Measurements from ENCODE around the gene ITPR1. TPM values are rescaled to one million over a fixed set of nuclear protein-coding genes. Genes with fewer than 3 reads are reported as not detected.

The ITPR1 gene
- total and polyA plus RNA-seq, 8 donors = 34.8 to 57.3 (median 42.0) TPM

GRCh38 chr3:4770561-4770960 is 277.4 kb downstream of the ITPR1 start:
- peaks cover 0 to 8% of the 10 kb centered on the region in 2 donors for H3K9me3 ChIP-seq
- H3K4me3 ChIP-seq = no peak overlapping the region
- DNase-seq (no peak), ATAC-seq (no peak)
- peaks cover 10 to 31% of the 10 kb centered on the region in 2 donors for H3K4me1 ChIP-seq
- no peak overlapping the region for H3K27ac ChIP-seq
- H3K27me3 ChIP-seq = no peaks in the 10 kb centered on the region
- intact Hi-C loops (cut with DNase I) = no loop called here
- peaks cover 0 to 13% of the 10 kb centered on the region in 2 donors for H3K36me3 ChIP-seq
- TF ChIP-seq CTCF (IDR thresholded peaks at IDR 0.05) = no peak

GRCh38 chr3:4771243-4771642 is 278.1 kb downstream of the ITPR1 start:
- no peak overlapping the region for H3K27ac ChIP-seq
- peaks cover 0 to 4% of the 10 kb centered on the region in 2 donors for H3K9me3 ChIP-seq

DNA sequence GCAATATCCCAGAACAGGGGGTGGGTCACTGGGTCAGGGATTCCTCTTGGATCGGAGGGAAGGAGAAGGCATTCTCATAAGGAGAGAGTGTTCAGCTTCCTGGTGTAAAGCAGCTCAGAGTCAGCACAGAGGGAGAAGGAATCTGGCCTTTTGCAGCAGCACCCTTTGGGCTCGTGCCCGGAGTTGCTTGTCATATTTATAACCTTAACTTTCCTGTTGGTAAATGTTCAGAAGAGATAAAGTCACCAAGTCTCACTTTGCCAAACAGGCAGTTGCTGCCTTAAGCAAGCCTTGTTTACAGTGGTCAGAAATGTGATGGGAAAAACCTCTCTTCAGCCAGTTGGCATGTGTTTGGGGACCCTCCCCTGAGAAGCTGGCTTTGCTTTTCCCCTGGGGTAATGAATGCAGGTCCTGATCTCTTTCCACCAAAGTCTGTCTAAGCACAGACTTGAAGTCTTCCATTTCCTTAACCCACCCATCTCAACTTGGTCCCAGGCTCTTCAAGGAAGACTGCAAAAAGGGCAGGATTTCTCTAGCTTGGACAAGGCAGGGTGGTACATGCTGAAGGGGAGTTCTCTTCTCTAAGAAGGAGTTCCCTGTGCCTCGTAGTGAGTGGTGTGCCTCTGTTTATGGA is 279.1 kb downstream of the ITPR1 start:
- no peak for TF ChIP-seq CTCF (IDR thresholded peaks at IDR 0.05)
- peaks cover 0 to 9% of the 10 kb centered on the region in 2 donors for H3K36me3 ChIP-seq
- H3K4me1 ChIP-seq = peaks cover 10 to 28% of the 10 kb centered on the region in 2 donors
- H3K27ac ChIP-seq = peak overlapping the region; percentile 51 to 59
- H3K27me3 ChIP-seq = no peaks in the 10 kb centered on the region
- peak in 2 of 4 donors; percentile 32 to 64 for DNase-seq
- peak; percentile 87 for ATAC-seq
- H3K4me3 ChIP-seq = no peak overlapping the region
- H3K9me3 ChIP-seq = no peaks in the 10 kb centered on the region
- intact Hi-C loops (cut with DNase I) = no loop called here

More at GRCh38 chr3:4771243-4771642, 278.1 kb downstream of the ITPR1 start:
- DNase-seq (no peak), ATAC-seq (peak; percentile 18)
- H3K4me1 ChIP-seq = peaks cover 10 to 31% of the 10 kb centered on the region in 2 donors
- TF ChIP-seq CTCF (IDR thresholded peaks at IDR 0.05) = no peak
- no peaks in the 10 kb centered on the region for H3K27me3 ChIP-seq
- H3K4me3 ChIP-seq = no peak overlapping the region
- intact Hi-C loops (cut with DNase I) = no loop called here
- H3K36me3 ChIP-seq = peaks cover 0 to 13% of the 10 kb centered on the region in 2 donors

GRCh38 chr3:4772858-4773257 is 279.7 kb downstream of the ITPR1 start:
- Histone ChIP-seq H3K4me1 (peaks cover 10 to 23% of the 10 kb centered on the region in 2 donors), H3K9me3 (no peaks in the 10 kb centered on the region), H3K27me3 (no peaks in the 10 kb centered on the region), H3K4me3 (no peak overlapping the region), H3K27ac (peak overlapping the region; percentile 51 to 59), H3K36me3 (peaks cover 0 to 7% of the 10 kb centered on the region in 2 donors)
- DNase-seq = no peak
- ATAC-seq = no peak
- no peak for TF ChIP-seq CTCF (IDR thresholded peaks at IDR 0.05)
- intact Hi-C loops (cut with DNase I) = no loop called here

DNA sequence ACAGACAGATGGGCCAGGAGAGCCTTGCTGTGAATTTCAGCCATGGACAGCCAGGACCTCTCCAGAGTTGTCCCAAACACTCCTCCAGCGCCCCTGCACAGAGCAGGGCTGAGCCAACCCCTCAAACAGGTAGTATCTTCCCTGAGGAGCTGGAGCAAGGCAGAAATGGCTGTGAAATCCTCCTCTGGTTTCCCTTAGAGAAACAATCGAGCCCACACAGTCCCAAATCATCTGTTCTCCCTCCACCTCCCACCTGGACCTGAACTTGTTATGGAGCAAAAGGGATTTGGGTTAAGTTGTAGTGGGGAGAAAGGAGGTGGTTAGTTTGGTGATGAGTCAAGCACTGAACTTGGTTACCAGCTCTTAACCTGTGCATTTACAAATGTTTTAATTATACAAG is 280.4 kb downstream of the ITPR1 start:
- no peak overlapping the region for H3K27ac ChIP-seq
- no peak for DNase-seq
- no peak overlapping the region for H3K4me3 ChIP-seq
- H3K27me3 ChIP-seq = no peaks in the 10 kb centered on the region
- TF ChIP-seq CTCF (IDR thresholded peaks at IDR 0.05) = no peak
- peaks cover 10 to 23% of the 10 kb centered on the region in 2 donors for H3K4me1 ChIP-seq
- H3K36me3 ChIP-seq = peaks cover 0 to 1% of the 10 kb centered on the region in 2 donors
- H3K9me3 ChIP-seq = no peaks in the 10 kb centered on the region
- no peak for ATAC-seq
- intact Hi-C loops (cut with DNase I) = no loop called here

All from left lung (tissue), 10 donors.